AG08396 (cell line): ENCODE measurements around the gene RCOR1.

ENCODE experiments used
- DNase-seq: peaks from one replicate; pipeline ENCODE4 v3.0.0; 2012; ENCODE audit warnings: low spot score, mixed read lengths

Gene RCOR1

DNA sequence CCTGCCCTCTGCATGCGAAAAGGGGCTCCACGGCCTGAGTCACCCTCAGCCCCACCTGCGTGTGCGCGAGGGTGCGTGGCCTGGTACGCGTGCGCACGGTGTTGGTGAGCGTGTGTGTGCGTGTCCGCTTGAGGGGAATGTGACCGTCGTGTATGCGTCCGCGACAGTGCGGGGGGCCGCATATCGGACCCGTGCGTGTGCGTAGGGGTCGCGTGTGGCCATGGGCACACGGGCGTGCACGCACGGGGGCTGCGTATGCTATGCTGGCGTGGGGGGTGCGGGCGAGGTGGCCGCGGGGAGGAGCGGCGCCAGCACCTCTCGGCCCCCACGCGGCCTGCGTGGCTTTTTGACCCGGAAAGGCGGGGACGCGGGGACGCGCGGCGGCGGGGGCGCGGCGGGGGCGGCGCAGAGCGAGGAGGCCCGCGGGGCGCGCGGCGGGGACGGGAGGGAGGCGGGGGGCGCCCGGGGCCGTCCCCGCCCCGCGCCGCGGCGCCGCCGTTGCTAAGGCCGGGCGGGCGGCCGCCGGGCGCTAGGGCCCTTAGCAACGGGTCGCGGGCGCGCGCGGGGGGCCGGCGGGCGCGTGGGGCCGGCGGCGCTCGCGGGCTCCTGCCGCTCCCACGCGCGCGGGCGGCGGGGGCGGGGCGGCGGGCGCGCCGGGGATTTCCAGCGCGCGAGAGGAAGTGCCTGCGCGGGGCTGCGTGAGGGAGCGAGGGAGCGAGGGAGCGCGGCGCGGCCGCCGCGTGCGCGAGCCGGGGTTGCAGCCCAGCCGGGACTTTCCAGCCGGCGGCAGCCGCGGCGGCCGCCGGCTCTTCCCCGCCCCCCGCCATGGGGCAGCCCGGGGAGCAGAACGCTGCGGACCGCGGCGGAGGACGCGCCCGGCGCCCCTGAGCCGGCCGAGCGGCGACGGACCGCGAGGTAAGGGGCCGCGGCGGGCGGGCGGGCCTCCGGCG lies 184.6 kb downstream of the RCOR1 start, which contains the start of gene TRAF3:
Gene TRAF3, plus strand, starts transcription at position 689 of the 950 bp plus-strand sequence. CDS start 92,753 bp downstream, outside the sequence.
- peak; percentile 92 for DNase-seq

DNA sequence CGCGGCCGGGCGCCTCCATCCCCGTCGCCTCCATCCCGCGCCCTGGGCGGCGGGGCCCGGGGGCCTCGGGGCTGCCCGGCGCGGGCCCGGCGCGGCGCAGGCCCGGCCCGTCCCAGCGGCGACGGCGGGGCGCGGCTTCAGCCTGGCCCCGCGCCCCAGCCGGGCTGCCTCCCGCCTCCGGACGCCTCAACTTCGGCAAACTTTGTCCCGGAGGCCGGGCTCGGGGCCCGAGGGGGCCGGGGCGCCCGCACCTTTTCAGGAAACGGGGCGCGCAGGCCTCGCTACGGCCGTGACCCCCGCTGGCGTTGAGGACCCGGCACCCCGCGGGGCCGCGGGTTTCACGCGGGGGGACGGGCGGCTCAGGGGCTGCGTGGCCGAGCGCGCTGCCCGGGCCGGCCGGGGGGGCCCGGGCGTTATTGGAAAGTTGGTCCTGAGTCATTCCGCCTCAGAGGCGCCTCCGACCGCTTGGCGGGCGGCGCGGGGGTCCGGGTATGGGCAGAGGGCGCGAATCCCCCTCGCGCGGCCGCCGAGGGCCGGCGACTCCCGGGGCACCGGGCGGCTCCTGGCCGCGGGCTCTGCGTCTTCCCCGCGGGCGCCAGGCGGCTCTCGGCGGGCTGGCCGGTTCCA lies 185.4 kb downstream of the RCOR1 start:
- peak; percentile 80 for DNase-seq

- DNase-seq: peak; percentile 21
These were observed 186.1 kb downstream of the RCOR1 start for GRCh38 chr14:102778338-102779083.

GRCh38 chr14:102779084-102779462 lies 186.6 kb downstream of the RCOR1 start:
- DNase-seq: no peak

DNA sequence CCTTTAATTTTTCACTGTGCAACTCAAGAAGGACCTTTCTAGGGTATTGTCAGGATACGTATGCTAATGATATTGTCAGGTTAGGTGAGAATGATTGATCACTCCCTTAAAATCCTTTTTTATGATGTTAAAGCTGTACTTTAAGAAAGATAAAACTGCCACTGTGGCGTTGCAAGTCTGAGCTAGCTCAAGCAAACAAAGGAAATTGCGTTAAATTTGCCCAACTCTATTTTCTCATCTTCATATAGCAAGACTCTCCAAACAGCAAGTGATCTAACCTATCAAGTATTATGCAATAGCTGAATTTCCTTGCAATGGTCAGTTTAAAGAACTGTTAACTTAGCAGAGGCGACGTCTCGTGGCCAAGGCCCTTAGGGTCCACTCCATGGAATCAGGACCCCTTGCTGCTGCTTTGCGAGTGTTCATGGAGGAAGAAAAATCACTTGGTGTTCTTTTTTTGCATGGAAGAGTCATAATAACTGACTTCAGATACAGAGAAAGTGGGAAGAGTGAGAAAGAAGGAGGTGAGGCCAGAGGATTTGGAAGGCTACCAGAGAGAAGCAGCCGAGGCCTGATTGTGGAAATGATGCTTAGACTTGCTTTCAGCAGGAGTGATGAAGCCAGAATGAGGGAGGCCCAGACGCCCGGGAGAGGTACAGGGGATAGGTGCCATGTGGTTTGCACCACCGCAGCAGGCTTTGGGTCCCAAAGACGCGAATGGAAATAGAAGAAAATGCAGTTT lies 187.3 kb downstream of the RCOR1 start:
- no peak for DNase-seq
